Body of pancreas (tissue), 4 donors: ENCODE measurements around the gene ARID5B. TPM values are rescaled to one million over a fixed set of nuclear protein-coding genes. Genes with fewer than 3 reads are reported as not detected.

ENCODE experiments used
- ATAC-seq: fragments of 150-250 bp; one replicate; pipeline ENCODE4 v1.9.1; 2016
- DNase-seq, 4 donors: peaks; one replicate each; pipeline ENCODE4 v3.0.0-alpha.2; 2019
- H3K27ac ChIP-seq, 4 donors: fragments of 200-600 bp; sonication (generic); 1 replicate in 3 of 4; 2 replicates in 1 of 4; pipeline versions ENCODE4 v1.5.1 to v1.6.1; 2016 to 2019; ENCODE audit warnings: mild to moderate bottlenecking in 1 of 4, mixed read lengths in 1 of 4, moderate library complexity in 1 of 4
- H3K27me3 ChIP-seq, 2 donors: fragments of 200-600 bp; sonication (generic); one replicate each; pipeline ENCODE4 v1.6.0; 2016; ENCODE audit warnings: mild to moderate bottlenecking in 1 of 2
- H3K36me3 ChIP-seq, 2 donors: fragments of 200-600 bp; sonication (generic); replicated peaks in 1 of 2; 2 replicates each; pipeline ENCODE4 v1.5.1; 2016; ENCODE audit warnings: low read depth in 2 of 2; ENCODE audit not compliant: insufficient read depth in 1 of 2
- H3K4me1 ChIP-seq: fragments of 200-600 bp; sonication (generic); one replicate; pipeline ENCODE4 v1.6.0; 2016
- H3K4me3 ChIP-seq, 2 donors: fragments of 200-600 bp; sonication (generic); 1 replicate in 1 of 2; 2 replicates in 1 of 2; pipeline ENCODE4 v1.5.1; 2016 to 2019
- H3K9me3 ChIP-seq, 3 donors: fragments of 200-600 bp; sonication (generic); 1 replicate in 2 of 3; 2 replicates in 1 of 3; pipeline ENCODE4 v1.5.1; 2016
- CTCF ChIP-seq, 7 experiments: fragments of 450-650 bp in 4 of 7; fragments of 200-600 bp in 3 of 7; sonication (generic) in 3 of 7; IDR thresholded peaks; one replicate each; pipeline ENCODE4 v1.5.1; 2016 to 2019; ENCODE audit warnings: antibody characterized with exemption in 7 of 7
- POLR2A ChIP-seq, 3 donors: fragments of 450-650 bp; IDR thresholded peaks; one replicate each; pipeline ENCODE4 v1.6.1; 2016; ENCODE audit warnings: antibody characterized with exemption in 3 of 3, mild to moderate bottlenecking in 2 of 3
- WGBS, 2 donors: methylation state at CpG; one replicate each; pipeline ENCODE4 v1.1.5; 2017; 5-methylcytosine and 5-hydroxymethylcytosine counted together
- intact Hi-C: fragments of 100-400 bp; cut with DNase I; formaldehyde crosslinking; loops from one replicate; pipeline ENCODE4 v1.15.1; 2023
- total RNA-seq, 2 donors: library from RNA; depleted of rRNA; stranded (reverse); fragments of >200 nt; gene quantifications; one replicate each; pipeline ENCODE4 v1.1.0, GENCODE V29; 2016

Gene ARID5B
- total RNA-seq, 2 donors from 2014 or later, result 16.1 to 17.1 TPM

GRCh38 chr10:62052276-62052675 lies 150.8 kb downstream of the ARID5B start:
- Histone ChIP-seq H3K36me3 (no peaks in the 10 kb centered on the region), H3K4me1 (peaks cover 22% of the 10 kb centered on the region), H3K27ac (no peak overlapping the region), H3K4me3 (no peak overlapping the region), H3K9me3 (no peaks in the 10 kb centered on the region), H3K27me3 (no peaks in the 10 kb centered on the region)
- intact Hi-C loops, result no loop called here
- ATAC-seq (no peak), DNase-seq (no peak)
- WGBS, 2 donors, result 95 to 97% methylated on average over 4 of the region's 4 CpGs
- no peak for TF ChIP-seq POLR2A (IDR thresholded peaks at IDR 0.05)
- no peak for TF ChIP-seq CTCF (IDR thresholded peaks at IDR 0.05)

- no peak for DNase-seq
Measured at GRCh38 chr10:62053860-62054259, 152.4 kb downstream of the ARID5B start.

GRCh38 chr10:62054408-62054807 lies 152.9 kb downstream of the ARID5B start:
- Histone ChIP-seq H3K9me3 (no peaks in the 10 kb centered on the region), H3K4me3 (no peak overlapping the region), H3K27ac (no peak overlapping the region), H3K4me1 (peaks cover 21% of the 10 kb centered on the region), H3K27me3 (no peaks in the 10 kb centered on the region), H3K36me3 (no peaks in the 10 kb centered on the region)
- no peak for ATAC-seq
- intact Hi-C loops, result no loop called here
- no peak for DNase-seq
- TF ChIP-seq POLR2A (IDR thresholded peaks at IDR 0.05) (no peak), CTCF (IDR thresholded peaks at IDR 0.05) (no peak)

More at GRCh38 chr10:62053860-62054259, 152.4 kb downstream of the ARID5B start:
- peaks cover 21% of the 10 kb centered on the region for H3K4me1 ChIP-seq
- H3K36me3 ChIP-seq, result no peaks in the 10 kb centered on the region
- 18 to 66% methylated on average over 2 of the region's 2 CpGs for WGBS, 2 donors
- no peaks in the 10 kb centered on the region for H3K9me3 ChIP-seq
- no peak overlapping the region for H3K4me3 ChIP-seq
- no peak for TF ChIP-seq POLR2A (IDR thresholded peaks at IDR 0.05)
- no peak for TF ChIP-seq CTCF (IDR thresholded peaks at IDR 0.05)
- no peaks in the 10 kb centered on the region for H3K27me3 ChIP-seq
- ATAC-seq, result no peak
- intact Hi-C loops, result no loop called here
- no peak overlapping the region for H3K27ac ChIP-seq

GRCh38 chr10:62054830-62055229 lies 153.3 kb downstream of the ARID5B start:
- Histone ChIP-seq H3K4me1 (peaks cover 24% of the 10 kb centered on the region), H3K27ac (no peak overlapping the region), H3K27me3 (no peaks in the 10 kb centered on the region), H3K9me3 (no peaks in the 10 kb centered on the region), H3K36me3 (no peaks in the 10 kb centered on the region), H3K4me3 (no peak overlapping the region)
- 72 to 77% methylated on average over 1 of the region's 1 CpG for WGBS, 2 donors
- TF ChIP-seq CTCF (IDR thresholded peaks at IDR 0.05) (no peak), POLR2A (IDR thresholded peaks at IDR 0.05) (no peak)
- DNase-seq (no peak), ATAC-seq (no peak)
- intact Hi-C loops, result no loop called here

GRCh38 chr10:62056219-62056618 lies 154.7 kb downstream of the ARID5B start:
- Histone ChIP-seq H3K27ac (no peak overlapping the region), H3K4me1 (peaks cover 27% of the 10 kb centered on the region), H3K4me3 (no peak overlapping the region), H3K9me3 (no peaks in the 10 kb centered on the region), H3K27me3 (no peaks in the 10 kb centered on the region), H3K36me3 (no peaks in the 10 kb centered on the region)
- ATAC-seq, result no peak
- WGBS, 2 donors, result 85 to 92% methylated on average over 2 of the region's 2 CpGs
- intact Hi-C loops, result no loop called here
- TF ChIP-seq CTCF (IDR thresholded peaks at IDR 0.05), result no peak
- no peak for TF ChIP-seq POLR2A (IDR thresholded peaks at IDR 0.05)
- no peak for DNase-seq
